Measurements from ENCODE around the gene ZNF556.

The ZNF556 gene

DNA sequence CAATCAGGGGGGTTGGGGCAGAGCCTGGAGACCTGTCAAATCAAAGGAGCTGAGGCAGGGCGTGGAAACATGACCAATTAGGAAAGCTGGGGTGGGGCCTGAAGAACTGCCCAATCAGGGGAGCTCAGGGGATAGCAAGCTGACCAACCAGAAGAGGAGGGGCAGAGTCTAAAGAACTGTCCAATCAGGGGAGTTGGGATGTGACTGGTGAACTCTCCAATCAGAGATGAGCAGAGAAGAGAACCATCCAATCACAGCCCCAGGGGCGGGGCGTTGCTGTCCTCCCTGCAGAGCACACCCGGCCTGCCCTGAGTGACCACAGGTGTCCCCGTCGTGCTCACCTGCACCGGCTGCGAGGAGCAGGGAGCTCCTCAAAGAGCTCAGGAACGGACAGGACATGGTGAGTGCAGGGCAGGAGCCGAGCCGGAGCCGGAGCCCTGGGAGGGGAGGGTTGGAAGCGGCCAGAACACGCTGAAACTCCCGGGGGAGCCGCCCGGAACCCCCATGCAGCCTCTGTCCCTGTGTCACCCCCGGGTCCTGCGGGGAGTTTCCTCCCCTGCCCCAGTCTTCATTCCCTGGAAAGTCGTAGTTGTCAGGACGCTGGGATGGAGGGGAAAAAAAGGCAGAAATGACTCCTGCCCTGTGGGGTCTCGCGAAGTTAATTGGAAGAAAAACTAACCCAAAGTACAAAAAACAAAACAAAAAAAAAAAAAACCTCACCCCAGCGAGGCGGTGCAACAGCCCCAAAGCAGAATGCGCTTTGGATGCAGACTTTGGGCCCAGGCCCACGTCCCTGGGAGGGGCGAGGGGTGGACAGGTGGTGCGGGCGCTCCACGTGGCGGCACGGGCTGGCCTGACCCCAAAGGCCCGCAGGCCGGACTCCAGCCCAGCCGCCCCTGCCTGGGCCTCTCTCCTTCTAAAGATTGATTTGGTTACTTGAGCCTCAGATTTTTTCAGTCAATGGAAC lies at the start of gene ZNF556:
ZNF556 (plus strand) TSS at position 311 of the 967 bp plus-strand sequence; CDS start at position 398, 87 bp downstream.
- DNase-seq (ENCODE audit: low spot score), result no peak

DNA sequence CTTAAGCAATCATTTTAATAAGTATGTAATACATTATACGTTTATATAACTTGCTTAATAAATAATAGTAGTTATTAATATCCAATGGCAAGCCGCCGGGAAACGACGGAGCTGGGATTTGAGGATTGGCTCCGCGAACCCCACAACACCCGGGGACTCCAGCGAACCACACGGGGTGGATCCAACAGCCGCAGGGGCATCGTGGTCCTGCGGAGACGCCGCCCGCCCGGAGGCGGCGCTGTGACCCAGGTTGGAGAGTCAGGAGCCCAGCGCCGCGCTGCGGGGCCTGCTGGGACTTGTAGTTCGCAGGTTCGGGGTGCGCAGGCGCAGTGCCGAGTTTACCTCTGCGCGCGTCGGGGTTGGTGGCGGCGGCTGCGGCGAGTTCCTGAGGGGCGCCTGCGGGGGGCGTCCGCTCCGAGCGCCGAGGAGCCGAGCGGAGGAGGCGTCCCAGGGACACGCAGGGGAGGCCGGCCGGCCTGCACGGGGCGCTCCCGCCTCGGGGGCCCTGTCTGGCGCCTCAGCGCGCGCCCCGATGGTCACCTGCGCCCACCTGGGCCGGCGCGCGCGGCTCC lies 47.5 kb upstream of the ZNF556 start, which contains the start of gene ZNF554:
ZNF554 (plus strand) TSS at position 329 of the 572 bp plus-strand sequence; CDS start at position 533, 204 bp downstream.
- DNase-seq (ENCODE audit: low spot score), result peak; percentile 95

DNA sequence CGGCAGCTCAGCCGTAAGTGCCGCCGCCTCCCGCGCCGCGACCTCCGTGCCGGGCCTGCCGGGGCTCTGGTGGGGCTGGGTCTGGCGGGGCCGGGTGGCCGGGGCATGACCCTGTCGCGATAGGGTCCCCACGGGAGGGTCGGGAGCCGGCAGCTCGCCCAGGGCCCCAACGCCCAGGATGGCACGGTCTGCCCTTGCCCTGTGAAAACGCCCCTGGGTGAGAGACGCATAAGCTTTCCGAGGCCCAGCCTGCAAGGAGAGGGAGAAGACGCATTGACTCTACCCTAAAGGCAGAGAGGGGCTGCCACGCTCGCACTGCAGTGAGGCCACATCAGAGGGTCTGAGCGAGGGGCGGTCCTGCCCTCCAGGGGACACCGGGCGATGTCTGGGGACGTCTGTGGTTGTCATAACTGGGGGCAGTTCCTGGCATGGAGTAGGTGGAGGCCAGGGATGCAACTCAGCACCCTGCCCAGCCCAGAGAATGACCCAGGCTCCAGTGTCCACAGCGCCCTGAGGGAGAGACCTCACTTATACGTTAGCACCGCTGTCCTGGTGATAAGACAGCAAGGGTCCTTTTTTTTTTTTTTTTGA lies 46.9 kb upstream of the ZNF556 start:
- peak; percentile 7 for DNase-seq (ENCODE audit: low spot score)

DNA sequence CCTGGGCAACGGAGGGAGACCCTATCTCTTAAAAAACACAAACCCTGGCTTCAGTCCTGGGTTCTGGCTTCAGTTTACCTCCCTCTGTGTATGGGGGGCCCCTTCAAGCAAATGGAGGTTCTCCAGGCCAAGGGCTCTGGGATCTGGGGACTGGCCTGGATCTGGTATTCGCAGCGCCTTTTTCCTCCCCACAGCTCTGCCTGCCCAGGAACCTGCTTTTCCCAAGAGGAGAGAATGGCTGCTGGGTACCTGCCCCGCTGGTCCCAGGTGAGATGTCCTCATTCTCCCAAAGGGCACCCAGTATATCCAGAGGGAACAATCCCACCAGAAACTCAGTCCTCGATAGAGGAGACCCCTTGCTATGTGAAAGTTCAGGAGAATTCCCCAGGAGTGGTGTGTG lies 44.3 kb upstream of the ZNF556 start:
- no peak for DNase-seq (ENCODE audit: low spot score)

DNA sequence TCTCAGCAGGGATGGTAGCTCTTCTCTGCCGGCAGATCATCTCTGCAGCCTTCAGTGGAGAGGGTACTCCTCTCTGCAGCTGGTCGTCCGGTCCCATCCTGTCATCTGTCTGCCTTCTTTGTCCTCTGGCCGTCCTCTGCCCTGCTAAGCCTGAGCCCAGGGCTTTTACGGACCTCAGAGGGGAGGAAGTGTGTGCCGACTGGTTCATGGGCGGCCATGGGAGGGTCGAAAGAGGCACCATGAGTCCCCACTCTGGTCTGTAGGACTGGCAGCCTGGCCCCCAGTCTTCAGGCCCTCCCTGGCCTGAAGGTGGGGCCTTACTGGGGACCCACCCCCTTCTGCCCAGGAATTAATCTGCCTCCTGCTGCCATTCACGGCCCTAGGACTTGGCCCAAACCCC lies 43.5 kb upstream of the ZNF556 start:
- no peak for DNase-seq (ENCODE audit: low spot score)

DNA sequence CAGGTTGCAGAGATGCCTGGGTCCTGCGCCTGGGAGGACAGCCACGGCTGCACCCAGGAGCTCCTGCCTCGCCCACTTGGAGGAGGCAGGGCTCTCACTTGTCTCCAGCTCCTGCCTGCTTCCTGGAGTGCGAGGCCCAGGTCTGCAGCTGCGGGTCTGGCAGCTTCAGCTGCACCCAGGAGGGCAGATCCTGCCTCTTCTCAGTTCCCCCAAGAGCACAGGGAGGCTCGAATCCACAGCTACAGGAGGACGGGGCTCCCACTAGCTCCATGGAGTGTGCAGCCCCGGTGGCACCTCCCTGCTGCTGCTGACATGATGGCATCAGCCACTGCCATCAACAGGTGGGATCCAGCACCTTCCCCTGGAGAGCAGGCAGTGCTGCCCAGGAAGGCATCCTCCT lies 43.0 kb upstream of the ZNF556 start:
- no peak for DNase-seq (ENCODE audit: low spot score)

DNA sequence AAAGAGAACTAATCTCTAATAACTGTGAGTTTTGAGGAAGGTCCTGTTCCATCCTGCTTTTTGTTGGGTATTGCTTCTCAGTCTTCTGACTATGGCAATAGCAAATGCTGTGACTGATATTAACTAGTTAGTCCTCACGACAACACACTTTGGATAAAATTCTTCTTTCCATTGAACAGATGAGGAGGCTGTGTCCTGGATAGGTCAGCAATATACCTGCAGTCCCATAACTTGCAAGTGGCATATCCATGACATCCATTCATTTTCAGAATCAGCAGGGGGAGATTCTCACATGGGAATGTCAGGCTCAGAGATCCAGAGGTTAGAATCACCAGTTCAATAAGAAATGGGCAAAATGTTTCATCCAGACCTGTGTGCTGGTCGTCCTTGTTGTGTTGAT lies 40.1 kb upstream of the ZNF556 start:
- DNase-seq (ENCODE audit: low spot score), result no peak

DNA sequence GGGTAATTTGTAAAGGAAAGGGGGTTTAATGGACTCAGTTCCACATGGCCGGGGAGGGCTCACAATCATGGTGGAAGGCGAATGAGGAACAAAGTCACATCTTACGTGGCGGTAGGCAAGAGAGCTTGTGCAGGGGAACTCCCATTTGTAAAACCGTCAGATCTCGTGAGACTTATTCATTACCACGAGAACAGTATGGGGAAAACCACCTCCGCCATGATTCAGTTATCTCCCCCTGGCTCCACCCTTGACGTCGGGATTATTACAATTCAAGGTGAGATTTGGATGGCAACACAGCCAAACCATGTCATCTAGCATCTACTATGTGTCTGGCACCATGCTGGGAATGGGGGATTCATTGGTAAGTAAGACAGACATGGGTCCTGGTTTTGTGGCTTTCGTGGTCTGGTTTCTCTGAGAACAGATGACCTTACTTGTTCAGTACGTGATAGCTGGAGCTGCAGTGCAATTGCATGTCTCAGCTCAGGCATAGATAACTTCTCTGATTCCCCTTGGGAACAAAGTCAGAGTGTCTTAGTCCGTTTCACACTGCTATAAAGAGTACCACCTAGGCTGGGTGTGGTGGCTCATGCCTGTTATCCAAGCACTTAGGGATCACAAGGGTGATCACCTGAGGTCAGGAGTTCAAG lies 39.2 kb upstream of the ZNF556 start:
- no peak for DNase-seq (ENCODE audit: low spot score)

DNA sequence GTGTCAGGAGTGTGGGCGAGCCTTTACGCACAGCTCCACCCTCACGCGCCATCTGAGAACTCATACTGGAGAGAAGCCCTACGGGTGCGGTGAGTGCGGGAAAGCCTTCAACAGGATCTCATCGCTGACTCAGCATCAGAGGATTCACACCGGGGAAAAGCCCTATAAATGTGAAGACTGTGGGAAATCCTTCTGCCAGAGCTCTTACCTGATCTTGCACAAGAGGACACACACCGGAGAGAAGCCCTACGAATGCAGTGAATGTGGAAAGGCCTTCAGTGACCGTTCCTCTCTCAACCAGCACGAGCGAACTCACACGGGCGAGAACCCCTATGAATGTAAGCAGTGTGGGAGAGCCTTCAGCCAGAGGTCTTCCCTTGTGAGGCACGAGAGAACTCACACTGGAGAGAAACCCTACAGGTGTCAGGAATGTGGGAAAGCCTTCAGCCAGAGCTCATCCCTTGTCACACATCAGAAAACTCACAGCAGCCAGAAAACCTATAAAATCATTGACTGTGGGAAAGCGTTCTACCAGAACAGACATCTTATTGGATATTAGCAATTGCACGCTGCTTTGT lies 32.8 kb upstream of the ZNF556 start:
- DNase-seq (ENCODE audit: low spot score), result no peak

DNA sequence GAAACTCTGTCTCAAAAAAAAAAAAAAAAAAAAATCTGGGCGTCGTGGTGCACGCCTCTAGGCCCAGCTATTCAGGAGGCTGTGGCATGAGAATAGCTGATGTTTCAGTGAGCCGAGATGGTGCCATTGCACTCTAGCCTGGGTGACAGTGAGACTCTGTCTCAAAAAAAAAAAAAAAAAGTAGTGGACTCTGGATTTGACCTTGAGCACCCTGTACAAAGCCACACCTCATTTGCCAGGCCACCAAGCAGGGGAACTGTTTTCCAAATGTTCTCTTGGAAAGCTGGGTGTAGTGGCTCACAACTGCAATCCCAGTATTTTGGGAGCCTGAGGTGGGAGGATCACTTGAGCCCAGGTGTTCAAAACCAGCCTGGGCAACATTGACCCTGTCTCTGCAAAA lies 29.7 kb upstream of the ZNF556 start:
- DNase-seq (ENCODE audit: low spot score), result no peak

DNA sequence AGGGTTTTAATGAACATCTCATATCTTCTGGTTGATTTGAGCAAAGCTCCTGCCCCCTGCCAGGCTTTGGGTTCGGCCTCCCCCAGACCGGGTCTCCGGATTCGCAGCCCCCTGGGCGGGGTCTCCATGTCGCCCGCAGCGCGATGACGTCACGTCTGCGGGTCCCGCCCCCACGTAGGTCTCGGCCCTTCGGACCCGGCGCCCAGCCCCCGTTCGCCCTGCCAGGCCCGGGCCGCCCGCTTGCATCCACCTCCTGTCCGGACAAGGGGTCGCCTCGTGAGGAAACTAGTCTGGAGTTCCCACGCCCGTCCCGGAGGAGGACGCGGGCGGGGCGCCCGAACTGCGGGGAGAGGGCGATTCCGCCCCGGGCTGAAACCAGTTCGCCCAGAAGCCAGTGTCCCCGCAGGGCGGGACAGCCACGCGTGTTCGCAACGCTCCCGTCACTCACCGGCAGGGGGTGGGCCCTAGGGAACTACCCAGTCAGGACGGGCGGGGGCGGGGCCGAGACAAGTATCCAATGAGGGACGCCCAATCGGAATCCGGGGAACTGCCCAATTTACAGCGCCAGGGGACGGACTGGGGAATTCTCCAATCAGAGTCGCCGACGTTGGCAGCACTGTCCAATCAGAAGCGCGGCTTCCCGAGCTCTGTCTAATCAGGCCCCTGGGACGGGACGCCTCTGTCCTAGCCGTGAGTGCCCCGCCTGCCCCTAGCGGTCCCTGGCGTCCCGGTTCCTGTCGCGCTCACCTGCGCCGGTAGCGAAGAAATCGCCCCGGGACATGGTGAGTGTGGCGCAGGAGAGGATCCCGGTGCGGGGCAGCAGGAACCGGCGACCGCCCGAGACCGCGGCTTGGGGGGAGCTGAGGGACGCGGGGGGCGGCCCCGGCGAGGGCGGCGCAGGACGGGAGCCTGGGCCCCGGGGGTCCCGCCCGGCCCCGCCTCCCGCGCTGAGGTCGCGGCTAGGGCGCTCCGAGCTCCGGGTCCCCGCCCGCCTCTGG lies 26.0 kb upstream of the ZNF556 start, which contains the start of gene ZNF555:
ZNF555 (plus strand) TSS at position 682 of the 998 bp plus-strand sequence; CDS start at position 780, 98 bp downstream.
- DNase-seq (ENCODE audit: low spot score), result peak; percentile 82

DNA sequence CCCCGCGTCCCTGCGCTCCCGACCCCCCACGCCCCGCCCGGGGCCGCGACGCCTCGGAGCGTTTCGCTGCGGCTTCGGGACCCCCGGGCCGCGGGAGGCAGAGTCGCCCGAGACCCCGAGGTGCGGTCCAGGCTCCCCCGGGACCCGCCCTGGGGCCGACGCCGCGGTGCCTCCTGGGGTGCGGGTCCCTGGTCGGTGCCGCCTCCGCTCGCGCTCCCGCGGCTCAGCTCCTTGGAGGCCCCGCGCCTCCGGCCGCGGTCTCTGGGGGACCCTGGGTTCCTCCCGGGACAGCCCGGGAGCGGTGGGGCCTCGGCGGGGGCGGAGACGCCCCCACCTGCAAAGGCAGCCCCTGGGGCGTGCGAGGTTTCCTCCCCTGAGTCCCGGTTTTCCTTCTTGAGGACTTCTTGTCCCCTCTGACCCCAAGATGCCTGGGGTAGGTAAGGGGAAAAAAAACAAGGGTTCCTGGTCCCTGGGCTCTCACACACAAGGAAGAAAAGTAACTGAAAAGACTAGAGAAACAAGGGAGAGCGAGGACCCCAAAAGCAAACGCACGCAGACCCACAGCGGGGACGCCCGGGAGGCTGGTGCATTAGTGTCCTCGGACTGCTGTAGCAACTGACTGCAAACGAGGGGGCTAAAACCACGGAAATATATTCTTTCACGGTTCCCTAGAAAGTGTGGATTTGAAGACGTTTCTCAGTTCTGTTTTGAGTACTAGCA lies 25.1 kb upstream of the ZNF556 start:
- DNase-seq (ENCODE audit: low spot score), result no peak

DNA sequence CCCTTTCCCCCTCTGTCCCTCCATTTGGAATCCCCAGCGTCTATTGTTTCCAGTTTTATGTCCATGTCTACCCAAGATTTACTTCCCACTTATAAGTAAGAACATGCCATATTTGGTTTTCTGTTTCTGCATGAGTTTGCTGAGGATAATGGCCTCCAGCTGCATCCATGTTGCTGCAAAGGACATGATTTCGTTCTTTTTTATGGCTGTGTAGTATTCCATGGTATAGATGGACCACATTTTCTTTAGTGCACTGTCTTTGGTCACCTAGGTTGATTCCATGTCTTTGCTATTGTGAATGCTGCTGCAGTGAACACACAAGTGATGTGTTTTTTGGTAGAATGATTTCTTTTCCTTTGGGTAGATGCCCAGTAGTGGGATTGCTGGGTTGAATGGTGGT lies 22.0 kb upstream of the ZNF556 start:
- no peak for DNase-seq (ENCODE audit: low spot score)

DNA sequence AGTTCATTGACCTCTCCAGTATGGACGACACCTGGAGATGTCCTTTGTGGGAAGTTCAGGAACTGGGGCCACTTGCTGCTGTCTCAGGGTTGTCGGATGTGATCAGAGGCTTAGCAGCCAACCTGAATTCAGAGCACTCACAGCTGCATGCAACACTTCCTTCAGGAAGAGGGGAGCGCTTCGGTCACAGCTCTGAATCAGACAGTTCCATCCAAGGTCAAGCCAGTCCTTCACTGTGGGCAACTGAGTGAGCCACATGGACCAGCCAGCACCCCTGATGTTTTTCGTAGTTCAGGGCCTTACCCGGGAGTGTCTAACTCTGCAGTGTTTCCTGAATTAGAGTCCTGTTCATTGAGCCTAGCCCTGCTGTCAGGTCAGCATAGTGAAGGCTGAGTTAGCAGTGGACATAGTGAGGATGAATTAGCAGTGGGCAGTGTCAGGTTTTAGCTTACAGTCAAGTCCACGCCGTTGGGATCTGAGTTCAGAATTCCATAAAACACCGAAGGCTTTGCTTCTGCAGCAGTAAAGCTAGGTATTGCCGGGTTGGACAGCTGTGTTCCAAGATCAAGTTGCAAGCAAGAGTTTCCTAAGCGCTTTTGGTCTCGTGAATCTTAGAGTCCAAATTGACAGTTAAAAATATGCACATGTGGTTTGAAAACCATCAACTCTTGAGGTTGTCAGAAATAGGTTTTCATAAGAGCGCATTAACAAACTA lies 20.8 kb upstream of the ZNF556 start:
- no peak for DNase-seq (ENCODE audit: low spot score)

DNA sequence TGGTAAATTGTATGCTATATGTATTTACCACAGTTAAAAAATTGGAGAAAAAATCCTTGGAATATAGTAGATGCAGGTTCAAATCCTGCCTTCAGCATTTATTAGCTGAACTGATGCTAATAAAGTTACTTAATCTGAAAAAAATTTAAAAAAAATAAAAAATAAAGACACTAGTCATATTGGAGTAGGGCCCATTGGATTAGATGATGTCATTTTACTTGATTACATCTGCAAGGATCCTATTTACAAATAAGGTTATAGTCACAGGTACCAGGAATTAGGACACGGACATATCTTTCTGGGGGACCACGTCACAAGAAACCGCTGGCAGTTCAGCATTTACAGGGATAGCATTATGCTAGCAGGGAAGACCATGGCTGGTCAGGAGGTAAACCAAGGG lies 19.6 kb upstream of the ZNF556 start:
- no peak for DNase-seq (ENCODE audit: low spot score)

DNA sequence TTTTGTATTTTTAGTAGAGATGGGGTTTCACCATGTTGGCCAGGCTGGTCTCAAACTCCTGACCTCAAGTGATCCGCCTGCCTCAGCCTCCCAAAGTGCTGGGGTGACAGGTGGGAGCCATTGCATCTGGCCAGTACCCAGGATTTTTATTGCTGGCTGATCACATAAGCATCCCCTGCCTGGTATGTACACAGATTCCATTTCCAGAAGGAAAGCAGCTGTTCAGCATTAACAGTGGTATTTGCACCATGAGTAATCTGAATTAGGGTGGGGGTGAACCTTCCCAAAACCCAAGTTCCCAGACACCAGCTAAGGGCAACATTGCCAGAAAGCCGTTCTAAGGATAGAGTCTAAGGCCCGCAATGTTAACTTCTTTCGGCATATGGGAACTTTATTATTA lies 18.5 kb upstream of the ZNF556 start:
- no peak for DNase-seq (ENCODE audit: low spot score)

DNA sequence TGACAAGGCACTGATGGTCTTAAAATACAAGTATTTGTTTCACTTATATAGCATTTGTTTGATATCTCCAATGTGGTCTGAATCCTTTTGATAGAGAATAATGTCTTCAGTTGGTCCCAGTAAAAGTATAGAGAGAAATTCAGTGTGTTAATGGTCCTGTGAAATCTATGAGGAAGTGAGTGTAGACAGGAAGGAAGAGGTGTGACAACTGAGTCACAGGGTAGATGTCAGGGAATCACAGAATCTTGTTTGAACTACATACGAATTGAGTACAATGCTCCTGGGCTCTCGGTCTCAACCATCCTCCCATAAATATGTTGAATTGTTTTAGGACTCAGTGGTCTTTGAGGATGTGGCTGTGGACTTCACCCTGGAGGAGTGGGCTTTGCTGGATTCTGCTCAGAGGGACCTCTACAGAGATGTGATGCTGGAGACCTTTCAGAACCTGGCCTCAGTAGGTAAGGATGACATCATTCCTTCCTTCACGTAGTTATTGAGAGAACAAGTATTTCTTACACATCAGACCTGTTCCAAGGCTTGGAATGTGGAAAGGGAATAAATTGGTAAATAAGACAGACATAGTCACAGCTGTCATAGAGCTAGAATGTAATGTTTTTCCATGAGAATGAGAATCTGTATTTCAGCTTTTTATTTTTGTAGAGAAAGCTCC lies 16.7 kb upstream of the ZNF556 start:
- no peak for DNase-seq (ENCODE audit: low spot score)

DNA sequence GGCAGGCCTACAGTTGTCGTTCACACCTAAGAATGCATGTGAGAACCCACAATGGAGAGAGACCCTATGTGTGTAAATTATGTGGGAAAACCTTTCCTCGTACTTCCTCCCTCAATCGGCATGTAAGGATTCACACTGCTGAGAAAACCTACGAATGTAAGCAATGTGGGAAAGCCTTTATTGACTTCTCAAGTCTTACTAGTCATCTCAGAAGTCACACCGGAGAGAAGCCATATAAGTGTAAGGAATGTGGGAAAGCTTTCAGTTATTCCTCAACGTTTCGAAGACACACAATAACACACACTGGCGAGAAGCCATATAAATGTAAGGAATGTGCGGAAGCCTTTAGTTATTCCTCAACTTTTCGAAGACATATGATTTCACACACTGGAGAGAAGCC lies 14.5 kb upstream of the ZNF556 start:
- no peak for DNase-seq (ENCODE audit: low spot score)
